Measurements from ENCODE around the gene AGBL3. TPM values are rescaled to one million over a fixed set of nuclear protein-coding genes. Genes with fewer than 3 reads are reported as not detected.

AGBL3 gene
- total RNA-seq, 2 experiments from 2014 or later, result 2.2 to 2.5 TPM

- H3K27me3 Mint-ChIP-seq, result no peaks in the 10 kb centered on the region
- Histone ChIP-seq H3K4me1 (ENCODE audit: insufficient read depth, low read length) (peaks cover 42% of the 10 kb centered on the region), H3K27me3 (ENCODE audit: control insufficient read depth in 1 of 2, insufficient read depth in 2 of 2, low read length in 2 of 2) (no peaks in the 10 kb centered on the region), H3K4me3 (ENCODE audit: low read length) (no peak overlapping the region), H3K36me3 (ENCODE audit: insufficient read depth, low read length) (peaks cover 65% of the 10 kb centered on the region), H3K27ac (ENCODE audit: low read depth in 1 of 2, low read length in 2 of 2) (no peak overlapping the region), H3K9me3 (ENCODE audit: control insufficient read depth in 1 of 2, insufficient read depth in 1 of 2, low read length in 2 of 2) (peaks cover 5 to 9% of the 10 kb centered on the region in 2 experiments)
- ChIA-PET CTCF (interaction anchor here (1.5 kb wide), 1 partner anchor 179 kb away, joined by 4 read pairs; the partner anchor contains the start of gene AGBL3), POLR2A (interaction anchor here (0.9 to 5.3 kb wide), 6 partner anchors 9 to 519 kb away, joined by 3 to 35 read pairs (median 4); partner anchors contain the start of genes AGBL3 and TMEM140)
- intact Hi-C loops (cut with DNase I, micrococcal nuclease), result loop anchor here (5.0 to 10.0 kb wide), 5 partner anchors 48 to 710 kb away; partner anchors contain the start of genes WDR91 (in 2 of the 2), AKR1B1 (in 1 of the 2), BPGM (in 1 of the 2) and STMP1 (in 1 of the 2)
- peaks cover 5% of the 10 kb centered on the region for H3K9me3 Mint-ChIP-seq
- H3K36me3 Mint-ChIP-seq (ENCODE audit: low read depth), result peaks cover 94% of the 10 kb centered on the region
- ATAC-seq (ENCODE audit: poor library complexity), result no peak
- no peak for TF ChIP-seq CTCF (IDR thresholded peaks at IDR 0.05)
- DNase-seq, result no peak
- H3K4me3 Mint-ChIP-seq, result no peak overlapping the region
- H3K27ac Mint-ChIP-seq, result peak overlapping the region; percentile 94
- peaks cover 49% of the 10 kb centered on the region for H3K4me1 Mint-ChIP-seq (ENCODE audit: low read depth)
Measured at GRCh38 chr7:135164357-135165061, 178.2 kb downstream of the AGBL3 start.

- no peak for TF ChIP-seq CTCF (IDR thresholded peaks at IDR 0.05)
- H3K27me3 Mint-ChIP-seq, result no peaks in the 10 kb centered on the region
- no peak overlapping the region for H3K4me3 Mint-ChIP-seq
- H3K36me3 ChIP-seq (ENCODE audit: insufficient read depth, low read length), result peaks cover 63% of the 10 kb centered on the region
- no peak for ATAC-seq (ENCODE audit: poor library complexity)
- DNase-seq, result no peak
- POLR2A ChIA-PET, result interaction anchor here (1.6 to 5.3 kb wide), 2 partner anchors 18 to 179 kb away, joined by 4 to 35 read pairs; partner anchors contain the start of genes AGBL3 and TMEM140
- H3K9me3 ChIP-seq (ENCODE audit: control insufficient read depth in 1 of 2, insufficient read depth in 1 of 2, low read length in 2 of 2), result peaks cover 5 to 9% of the 10 kb centered on the region in 2 experiments
- H3K27ac ChIP-seq (ENCODE audit: low read depth in 1 of 2, low read length in 2 of 2), result no peak overlapping the region
- H3K4me1 Mint-ChIP-seq (ENCODE audit: low read depth), result peaks cover 43% of the 10 kb centered on the region
- H3K27ac Mint-ChIP-seq, result peak overlapping the region; percentile 94
- H3K4me1 ChIP-seq (ENCODE audit: insufficient read depth, low read length), result peaks cover 43% of the 10 kb centered on the region
- H3K4me3 ChIP-seq (ENCODE audit: low read length), result no peak overlapping the region
- CTCF ChIA-PET, result interaction anchor here (0.7 to 1.5 kb wide), 2 partner anchors 34 to 180 kb away, joined by 3 to 4 read pairs; partner anchors contain the start of gene AGBL3
- intact Hi-C loops (cut with DNase I, micrococcal nuclease), result loop anchor here (2.0 to 10.0 kb wide), 6 partner anchors 15 to 711 kb away; partner anchors contain the start of genes WDR91 (in 2 of the 2), AKR1B1 (in 1 of the 2), BPGM (in 1 of the 2) and STMP1 (in 1 of the 2)
- peaks cover 5% of the 10 kb centered on the region for H3K9me3 Mint-ChIP-seq
- H3K36me3 Mint-ChIP-seq (ENCODE audit: low read depth), result peaks cover 86% of the 10 kb centered on the region
- H3K27me3 ChIP-seq (ENCODE audit: control insufficient read depth in 1 of 2, insufficient read depth in 2 of 2, low read length in 2 of 2), result no peaks in the 10 kb centered on the region
Measured at GRCh38 chr7:135165862-135166261, 179.6 kb downstream of the AGBL3 start.

GRCh38 chr7:135166338-135166990 lies 180.2 kb downstream of the AGBL3 start:
- no peak for TF ChIP-seq CTCF (IDR thresholded peaks at IDR 0.05)
- ChIA-PET POLR2A (interaction anchor here (5.3 kb wide), 1 partner anchor 18 kb away, joined by 35 read pairs; the partner anchor contains the start of gene TMEM140), CTCF (interaction anchor here (1.5 kb wide), 1 partner anchor 181 kb away, joined by 4 read pairs; the partner anchor contains the start of gene AGBL3)
- DNase-seq (no peak), ATAC-seq (ENCODE audit: poor library complexity) (no peak)
- Histone ChIP-seq H3K9me3 (ENCODE audit: control insufficient read depth in 1 of 2, insufficient read depth in 1 of 2, low read length in 2 of 2) (peaks cover 5 to 8% of the 10 kb centered on the region in 2 experiments), H3K27ac (ENCODE audit: low read depth in 1 of 2, low read length in 2 of 2) (peak overlapping the region in 1 of 2 donors; percentile 5), H3K4me3 (ENCODE audit: low read length) (no peak overlapping the region), H3K36me3 (ENCODE audit: insufficient read depth, low read length) (peaks cover 57% of the 10 kb centered on the region), H3K4me1 (ENCODE audit: insufficient read depth, low read length) (peaks cover 45% of the 10 kb centered on the region), H3K27me3 (ENCODE audit: control insufficient read depth in 1 of 2, insufficient read depth in 2 of 2, low read length in 2 of 2) (no peaks in the 10 kb centered on the region)
- Mint-ChIP-seq H3K27me3 (no peaks in the 10 kb centered on the region), H3K9me3 (peaks cover 5% of the 10 kb centered on the region), H3K4me3 (peak overlapping the region; percentile 61), H3K4me1 (ENCODE audit: low read depth) (peaks cover 46% of the 10 kb centered on the region), H3K27ac (peak overlapping the region; percentile 94), H3K36me3 (ENCODE audit: low read depth) (peaks cover 80% of the 10 kb centered on the region)
- intact Hi-C loops (cut with DNase I, micrococcal nuclease), result loop anchor here (2.0 to 10.0 kb wide), 6 partner anchors 16 to 712 kb away; partner anchors contain the start of genes WDR91 (in 2 of the 2), AKR1B1 (in 1 of the 2), BPGM (in 1 of the 2) and STMP1 (in 1 of the 2)
